ENCODE data around the gene ARID1B. TPM values are rescaled to one million over a fixed set of nuclear protein-coding genes. Genes with fewer than 3 reads are reported as not detected.

ARID1B gene
- total RNA-seq, 4 donors from 2014 or later = 25.2 to 103 (median 59.5) TPM

GRCh38 chr6:157157258-157157657 is 380.1 kb downstream of the ARID1B start:
- Histone ChIP-seq H3K27ac (no peak overlapping the region), H3K4me1 (no peaks in the 10 kb centered on the region), H3K36me3 (peaks cover 0 to 75% (median 6%) of the 10 kb centered on the region in 3 donors), H3K9me3 (no peaks in the 10 kb centered on the region), H3K4me3 (no peak overlapping the region), H3K27me3 (no peaks in the 10 kb centered on the region)
- no peak for DNase-seq
- intact Hi-C loops (cut with DNase I) = no loop called here
- 91 to 96% methylated on average over 9 of the region's 9 CpGs for WGBS, 2 donors
- TF ChIP-seq CTCF (IDR thresholded peaks at IDR 0.05) = no peak

DNA sequence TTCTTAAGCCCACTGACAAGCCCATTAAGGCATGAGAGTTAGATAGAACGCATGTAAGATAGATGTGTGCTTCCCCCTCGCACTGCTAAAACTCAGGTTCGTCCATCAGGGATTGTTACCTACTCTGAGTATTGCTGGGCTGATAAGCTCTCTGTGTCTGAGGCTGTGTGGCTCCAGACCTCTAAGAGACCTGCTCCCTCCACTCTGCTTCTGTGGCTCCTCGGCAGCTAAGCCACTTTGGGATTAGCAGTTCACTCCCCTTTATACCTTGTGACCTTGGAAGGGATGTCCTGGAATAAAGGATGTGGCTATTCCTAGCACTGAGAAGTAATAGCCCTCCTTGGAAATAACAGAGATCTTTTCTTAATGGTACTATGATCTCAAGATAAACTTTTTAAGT is 381.3 kb downstream of the ARID1B start:
- no peaks in the 10 kb centered on the region for H3K27me3 ChIP-seq

DNA sequence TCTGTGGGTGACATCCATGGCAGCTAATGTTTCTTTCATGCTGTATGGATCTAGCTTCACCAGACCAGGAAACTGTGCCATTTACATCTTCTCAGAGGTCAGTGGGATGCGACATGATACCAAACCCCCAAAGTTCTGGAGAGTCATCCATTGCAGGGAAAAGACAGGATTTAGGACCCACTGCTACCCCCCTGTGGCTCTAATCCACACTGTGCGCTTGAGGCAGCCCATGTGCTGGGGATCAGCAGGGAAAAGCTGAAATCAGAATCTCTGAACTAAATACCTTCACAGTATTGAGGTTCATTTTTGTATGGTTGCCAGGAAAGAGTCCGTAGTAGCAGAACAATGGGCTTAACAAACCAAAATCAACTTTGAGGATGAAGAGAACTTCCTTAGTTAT is 381.7 kb downstream of the ARID1B start:
- no peaks in the 10 kb centered on the region for H3K27me3 ChIP-seq
- H3K27ac ChIP-seq = no peak overlapping the region
- no peak for DNase-seq
- H3K4me3 ChIP-seq = no peak overlapping the region
- intact Hi-C loops (cut with DNase I) = no loop called here
- H3K4me1 ChIP-seq = no peaks in the 10 kb centered on the region
- TF ChIP-seq POLR2A (IDR thresholded peaks at IDR 0.05) (no peak), CTCF (IDR thresholded peaks at IDR 0.05) (no peak)
- H3K9me3 ChIP-seq = no peaks in the 10 kb centered on the region
- WGBS, 2 donors = 79 to 83% methylated on average over 3 of the region's 3 CpGs
- H3K36me3 ChIP-seq = peaks cover 0 to 80% (median 6%) of the 10 kb centered on the region in 3 donors

More for the DNA sequence above, 381.3 kb downstream of the ARID1B start:
- TF ChIP-seq CTCF (IDR thresholded peaks at IDR 0.05) (no peak), POLR2A (IDR thresholded peaks at IDR 0.05) (no peak)
- Histone ChIP-seq H3K27ac (no peak overlapping the region), H3K4me1 (no peaks in the 10 kb centered on the region), H3K4me3 (no peak overlapping the region), H3K9me3 (no peaks in the 10 kb centered on the region), H3K36me3 (peaks cover 0 to 84% (median 6%) of the 10 kb centered on the region in 3 donors)
- no peak for DNase-seq
- intact Hi-C loops (cut with DNase I) = no loop called here
- WGBS, 2 donors = 88 to 90% methylated on average over 3 to 4 of the region's 4 CpGs

GRCh38 chr6:157159348-157159747 is 382.2 kb downstream of the ARID1B start:
- WGBS, 2 donors = 76 to 84% methylated on average over 4 of the region's 4 CpGs
- no peak overlapping the region for H3K27ac ChIP-seq

DNA sequence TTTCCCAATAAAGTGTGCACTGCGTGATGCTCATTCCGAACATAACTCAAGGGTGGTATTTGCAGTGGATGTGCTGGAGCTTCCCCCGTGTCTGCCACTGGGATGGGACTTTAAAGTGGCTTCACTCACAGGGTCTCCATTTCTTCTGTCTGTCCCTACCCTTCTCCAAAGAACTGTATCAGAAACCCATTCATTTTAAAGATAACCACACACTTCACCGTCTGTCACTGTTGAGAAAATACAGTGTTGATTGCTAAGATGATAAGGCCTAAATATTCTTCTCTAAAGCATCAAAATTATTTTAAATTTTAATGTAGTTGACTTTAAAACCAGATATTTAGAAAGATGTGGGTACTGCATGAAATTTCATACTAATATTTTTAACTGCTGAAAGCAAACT is 384.7 kb downstream of the ARID1B start:
- intact Hi-C loops (cut with DNase I) = no loop called here
- WGBS, 2 donors = 90 to 92% methylated on average over 4 of the region's 4 CpGs
- no peaks in the 10 kb centered on the region for H3K4me1 ChIP-seq

More at GRCh38 chr6:157159348-157159747, 382.2 kb downstream of the ARID1B start:
- TF ChIP-seq POLR2A (IDR thresholded peaks at IDR 0.05) (no peak), CTCF (IDR thresholded peaks at IDR 0.05) (no peak)
- Histone ChIP-seq H3K9me3 (no peaks in the 10 kb centered on the region), H3K4me3 (no peak overlapping the region), H3K27me3 (no peaks in the 10 kb centered on the region), H3K4me1 (no peaks in the 10 kb centered on the region), H3K36me3 (peaks cover 0 to 76% (median 6%) of the 10 kb centered on the region in 3 donors)
- DNase-seq = no peak
- intact Hi-C loops (cut with DNase I) = no loop called here

More for the DNA sequence above, 384.7 kb downstream of the ARID1B start:
- H3K4me3 ChIP-seq = no peak overlapping the region
- H3K36me3 ChIP-seq = peaks cover 1 to 62% (median 3%) of the 10 kb centered on the region in 3 donors
- no peak overlapping the region for H3K27ac ChIP-seq
- TF ChIP-seq CTCF (IDR thresholded peaks at IDR 0.05) (no peak), POLR2A (IDR thresholded peaks at IDR 0.05) (no peak)
- no peaks in the 10 kb centered on the region for H3K27me3 ChIP-seq
- H3K9me3 ChIP-seq = no peaks in the 10 kb centered on the region
- DNase-seq = no peak
